GM06990 (cell line): ENCODE results near the gene COL18A1.

Experiments
- DNase-seq: peaks from one replicate; pipeline ENCODE4 v3.0.0-alpha.2; 2011; ENCODE audit not compliant: insufficient read length; ENCODE audit errors: extremely low read depth
- H3K27me3 ChIP-seq: replicated peaks from 2 replicates; pipeline ENCODE4 v1.6.0; 2011; ENCODE audit warnings: low read length; ENCODE audit not compliant: control insufficient read depth, insufficient read depth
- H3K36me3 ChIP-seq: 2 replicates; pipeline ENCODE4 v1.5.1; 2011; ENCODE audit warnings: low read length; ENCODE audit not compliant: control insufficient read depth, insufficient read depth
- H3K4me3 ChIP-seq: replicated peaks from 2 replicates; pipeline ENCODE4 v1.5.1; 2011; ENCODE audit warnings: low read depth, mild to moderate bottlenecking, control low read depth, low read length
- TF ChIP-seq, protein P1 (sequence below): IDR thresholded peaks from 2 replicates; pipeline ENCODE4 v1.5.1; 2011; ENCODE audit warnings: low read length, control low read depth, mild to moderate bottlenecking, inconsistent platforms; ENCODE audit not compliant: insufficient read depth, poor library complexity, severe bottlenecking

COL18A1 gene

GRCh38 chr21:45536301-45537081, 131.5 kb downstream of the COL18A1 start:
- TF ChIP-seq, protein P1, sequence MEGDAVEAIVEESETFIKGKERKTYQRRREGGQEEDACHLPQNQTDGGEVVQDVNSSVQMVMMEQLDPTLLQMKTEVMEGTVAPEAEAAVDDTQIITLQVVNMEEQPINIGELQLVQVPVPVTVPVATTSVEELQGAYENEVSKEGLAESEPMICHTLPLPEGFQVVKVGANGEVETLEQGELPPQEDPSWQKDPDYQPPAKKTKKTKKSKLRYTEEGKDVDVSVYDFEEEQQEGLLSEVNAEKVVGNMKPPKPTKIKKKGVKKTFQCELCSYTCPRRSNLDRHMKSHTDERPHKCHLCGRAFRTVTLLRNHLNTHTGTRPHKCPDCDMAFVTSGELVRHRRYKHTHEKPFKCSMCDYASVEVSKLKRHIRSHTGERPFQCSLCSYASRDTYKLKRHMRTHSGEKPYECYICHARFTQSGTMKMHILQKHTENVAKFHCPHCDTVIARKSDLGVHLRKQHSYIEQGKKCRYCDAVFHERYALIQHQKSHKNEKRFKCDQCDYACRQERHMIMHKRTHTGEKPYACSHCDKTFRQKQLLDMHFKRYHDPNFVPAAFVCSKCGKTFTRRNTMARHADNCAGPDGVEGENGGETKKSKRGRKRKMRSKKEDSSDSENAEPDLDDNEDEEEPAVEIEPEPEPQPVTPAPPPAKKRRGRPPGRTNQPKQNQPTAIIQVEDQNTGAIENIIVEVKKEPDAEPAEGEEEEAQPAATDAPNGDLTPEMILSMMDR = no peak

GRCh38 chr21:45537111-45537745, 132.3 kb downstream of the COL18A1 start:
- no peak for DNase-seq
- Histone ChIP-seq H3K4me3 (no peak overlapping the region), H3K36me3 (peaks cover 2% of the 10 kb centered on the region; the same call in 1 of the 2 replicates), H3K27me3 (no peaks in the 10 kb centered on the region)
- TF ChIP-seq, protein P1 = no peak

More at GRCh38 chr21:45536301-45537081, 131.5 kb downstream of the COL18A1 start:
- no peak for DNase-seq
- no peaks in the 10 kb centered on the region for H3K27me3 ChIP-seq
- peaks cover 3% of the 10 kb centered on the region for H3K36me3 ChIP-seq
- no peak overlapping the region for H3K4me3 ChIP-seq

- Histone ChIP-seq H3K4me3 (no peak overlapping the region), H3K27me3 (no peaks in the 10 kb centered on the region), H3K36me3 (peaks cover 2% of the 10 kb centered on the region; the same call in 1 of the 2 replicates)
- no peak for DNase-seq
- TF ChIP-seq, protein P1 = no peak
Observed at GRCh38 chr21:45537746-45538291, 132.9 kb downstream of the COL18A1 start.

GRCh38 chr21:45538381-45539045, 133.5 kb downstream of the COL18A1 start:
- H3K36me3 ChIP-seq = peaks cover 2% of the 10 kb centered on the region; the same call in 1 of the 2 replicates
- TF ChIP-seq, protein P1 = no peak
- DNase-seq = peak; percentile 19
- no peak overlapping the region for H3K4me3 ChIP-seq
- H3K27me3 ChIP-seq = no peaks in the 10 kb centered on the region

DNA sequence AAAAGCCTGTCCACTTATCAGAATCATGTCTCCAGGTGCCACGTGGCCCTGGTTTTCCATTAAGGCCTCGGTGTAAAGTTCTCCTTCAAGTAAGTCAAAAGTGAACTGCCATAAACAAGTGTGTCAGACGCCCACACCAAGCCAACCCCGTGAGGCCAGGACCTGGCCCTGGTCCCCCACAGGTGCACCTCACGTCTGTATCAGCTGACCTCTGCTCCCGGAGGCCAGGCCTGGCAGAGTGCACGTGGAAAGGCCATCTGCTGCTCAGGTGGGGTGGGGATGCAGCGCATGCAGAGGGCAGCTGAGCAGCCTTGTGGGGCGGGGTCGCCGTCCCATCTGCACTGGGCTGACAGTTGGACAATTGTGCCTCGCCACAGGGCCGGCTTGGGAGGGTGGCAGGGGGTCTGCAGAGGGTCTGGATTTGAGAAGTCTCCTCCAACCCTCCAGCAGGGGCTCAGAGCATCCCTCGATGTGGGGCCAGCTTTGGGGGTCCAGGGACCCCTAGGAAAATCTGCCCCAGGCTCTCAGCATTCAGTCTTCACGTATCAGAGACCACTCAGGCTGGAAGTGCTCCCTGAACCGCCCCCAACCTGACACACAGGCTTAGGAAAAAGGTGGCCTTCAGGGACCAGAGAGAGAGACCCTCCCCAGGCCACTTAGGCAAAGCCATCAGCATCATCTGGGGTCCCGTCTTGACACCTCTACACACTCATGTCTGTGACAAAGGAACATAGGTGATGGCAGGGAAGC, 134.3 kb downstream of the COL18A1 start:
- DNase-seq = peak; percentile 2
- H3K4me3 ChIP-seq = no peak overlapping the region
- TF ChIP-seq, protein P1 = no peak
- no peaks in the 10 kb centered on the region for H3K27me3 ChIP-seq
- peaks cover 2% of the 10 kb centered on the region; the same call in 1 of the 2 replicates for H3K36me3 ChIP-seq
